Measurements from ENCODE around the gene PRPF8.
A peak's percentile ranks its signal among the peaks of the same experiment; 100 is the strongest.

Gene PRPF8

GRCh38 chr17:1627182-1627981, 57.3 kb downstream of the PRPF8 start:
- Histone ChIP-seq H3K27ac (ENCODE audit: low read depth in 2 of 2, low read length in 2 of 2) (peak overlapping the region; percentile 90 to 94), H3K36me3 (ENCODE audit: control insufficient read depth in 2 of 2, insufficient read depth in 2 of 2, low read length in 2 of 2) (peaks cover 0 to 3% of the 10 kb centered on the region in 2 donors), H3K9ac (ENCODE audit: low read depth in 1 of 2, low read length in 2 of 2) (peak overlapping the region; percentile 73 to 80), H3K27me3 (ENCODE audit: control insufficient read depth in 2 of 2, insufficient read depth in 2 of 2, low read length in 2 of 2) (no peaks in the 10 kb centered on the region), H3K4me3 (ENCODE audit: low read length in 2 of 2) (peak overlapping the region; percentile 79 to 86), H3K9me3 (ENCODE audit: control insufficient read depth in 2 of 2, low read length in 2 of 2) (no peaks in the 10 kb centered on the region), H3K4me1 (ENCODE audit: control insufficient read depth in 2 of 2, insufficient read depth in 2 of 2, low read length in 2 of 2) (peaks cover 18 to 19% of the 10 kb centered on the region in 2 donors)

GRCh38 chr17:1626333-1626732, 58.3 kb downstream of the PRPF8 start:
- peaks cover 20 to 23% of the 10 kb centered on the region in 2 donors for H3K4me1 ChIP-seq (ENCODE audit: control insufficient read depth in 2 of 2, insufficient read depth in 2 of 2, low read length in 2 of 2)
- no peak overlapping the region for H3K9ac ChIP-seq (ENCODE audit: low read depth in 1 of 2, low read length in 2 of 2)
- no peaks in the 10 kb centered on the region for H3K27me3 ChIP-seq (ENCODE audit: control insufficient read depth in 2 of 2, insufficient read depth in 2 of 2, low read length in 2 of 2)
- H3K27ac ChIP-seq (ENCODE audit: low read depth in 2 of 2, low read length in 2 of 2) = peak overlapping the region; percentile 20 to 90
- peak overlapping the region in 1 of 2 donors; percentile 15 for H3K4me3 ChIP-seq (ENCODE audit: low read length in 2 of 2)
- H3K36me3 ChIP-seq (ENCODE audit: control insufficient read depth in 2 of 2, insufficient read depth in 2 of 2, low read length in 2 of 2) = peaks cover 0 to 6% of the 10 kb centered on the region in 2 donors
- no peaks in the 10 kb centered on the region for H3K9me3 ChIP-seq (ENCODE audit: control insufficient read depth in 2 of 2, low read length in 2 of 2)

GRCh38 chr17:1625581-1625980, 59.1 kb downstream of the PRPF8 start:
- peaks cover 0 to 6% of the 10 kb centered on the region in 2 donors for H3K36me3 ChIP-seq (ENCODE audit: control insufficient read depth in 2 of 2, insufficient read depth in 2 of 2, low read length in 2 of 2)
- H3K27ac ChIP-seq (ENCODE audit: low read depth in 2 of 2, low read length in 2 of 2) = no peak overlapping the region
- no peaks in the 10 kb centered on the region for H3K27me3 ChIP-seq (ENCODE audit: control insufficient read depth in 2 of 2, insufficient read depth in 2 of 2, low read length in 2 of 2)
- H3K4me1 ChIP-seq (ENCODE audit: control insufficient read depth in 2 of 2, insufficient read depth in 2 of 2, low read length in 2 of 2) = peaks cover 24 to 27% of the 10 kb centered on the region in 2 donors
- H3K4me3 ChIP-seq (ENCODE audit: low read length in 2 of 2) = no peak overlapping the region
- H3K9me3 ChIP-seq (ENCODE audit: control insufficient read depth in 2 of 2, low read length in 2 of 2) = no peaks in the 10 kb centered on the region
- H3K9ac ChIP-seq (ENCODE audit: low read depth in 1 of 2, low read length in 2 of 2) = no peak overlapping the region

GRCh38 chr17:1625053-1625452, 59.6 kb downstream of the PRPF8 start:
- Histone ChIP-seq H3K27me3 (ENCODE audit: control insufficient read depth in 2 of 2, insufficient read depth in 2 of 2, low read length in 2 of 2) (no peaks in the 10 kb centered on the region), H3K9ac (ENCODE audit: low read depth in 1 of 2, low read length in 2 of 2) (no peak overlapping the region), H3K4me3 (ENCODE audit: low read length in 2 of 2) (no peak overlapping the region), H3K4me1 (ENCODE audit: control insufficient read depth in 2 of 2, insufficient read depth in 2 of 2, low read length in 2 of 2) (peaks cover 23 to 27% of the 10 kb centered on the region in 2 donors), H3K36me3 (ENCODE audit: control insufficient read depth in 2 of 2, insufficient read depth in 2 of 2, low read length in 2 of 2) (peaks cover 0 to 6% of the 10 kb centered on the region in 2 donors), H3K9me3 (ENCODE audit: control insufficient read depth in 2 of 2, low read length in 2 of 2) (no peaks in the 10 kb centered on the region), H3K27ac (ENCODE audit: low read depth in 2 of 2, low read length in 2 of 2) (no peak overlapping the region)

GRCh38 chr17:1624650-1625049, 60.0 kb downstream of the PRPF8 start:
- H3K36me3 ChIP-seq (ENCODE audit: control insufficient read depth in 2 of 2, insufficient read depth in 2 of 2, low read length in 2 of 2) = peaks cover 0 to 7% of the 10 kb centered on the region in 2 donors

GRCh38 chr17:1623057-1623630, 61.5 kb downstream of the PRPF8 start:
- Histone ChIP-seq H3K9ac (ENCODE audit: low read depth in 1 of 2, low read length in 2 of 2) (no peak overlapping the region), H3K27me3 (ENCODE audit: control insufficient read depth in 2 of 2, insufficient read depth in 2 of 2, low read length in 2 of 2) (no peaks in the 10 kb centered on the region), H3K27ac (ENCODE audit: low read depth in 2 of 2, low read length in 2 of 2) (no peak overlapping the region), H3K4me3 (ENCODE audit: low read length in 2 of 2) (no peak overlapping the region), H3K4me1 (ENCODE audit: control insufficient read depth in 2 of 2, insufficient read depth in 2 of 2, low read length in 2 of 2) (peaks cover 19 to 25% of the 10 kb centered on the region in 2 donors), H3K9me3 (ENCODE audit: control insufficient read depth in 2 of 2, low read length in 2 of 2) (no peaks in the 10 kb centered on the region), H3K36me3 (ENCODE audit: control insufficient read depth in 2 of 2, insufficient read depth in 2 of 2, low read length in 2 of 2) (peaks cover 0 to 8% of the 10 kb centered on the region in 2 donors)

More at GRCh38 chr17:1624650-1625049, 60.0 kb downstream of the PRPF8 start:
- Histone ChIP-seq H3K27ac (ENCODE audit: low read depth in 2 of 2, low read length in 2 of 2) (no peak overlapping the region), H3K4me3 (ENCODE audit: low read length in 2 of 2) (no peak overlapping the region), H3K4me1 (ENCODE audit: control insufficient read depth in 2 of 2, insufficient read depth in 2 of 2, low read length in 2 of 2) (peaks cover 19 to 24% of the 10 kb centered on the region in 2 donors), H3K9ac (ENCODE audit: low read depth in 1 of 2, low read length in 2 of 2) (no peak overlapping the region), H3K9me3 (ENCODE audit: control insufficient read depth in 2 of 2, low read length in 2 of 2) (no peaks in the 10 kb centered on the region), H3K27me3 (ENCODE audit: control insufficient read depth in 2 of 2, insufficient read depth in 2 of 2, low read length in 2 of 2) (no peaks in the 10 kb centered on the region)

- Histone ChIP-seq H3K4me1 (ENCODE audit: control insufficient read depth in 2 of 2, insufficient read depth in 2 of 2, low read length in 2 of 2) (peaks cover 16 to 17% of the 10 kb centered on the region in 2 donors), H3K4me3 (ENCODE audit: low read length in 2 of 2) (no peak overlapping the region), H3K9ac (ENCODE audit: low read depth in 1 of 2, low read length in 2 of 2) (peak overlapping the region in 1 of 2 donors; percentile 17), H3K27me3 (ENCODE audit: control insufficient read depth in 2 of 2, insufficient read depth in 2 of 2, low read length in 2 of 2) (no peaks in the 10 kb centered on the region), H3K27ac (ENCODE audit: low read depth in 2 of 2, low read length in 2 of 2) (no peak overlapping the region), H3K9me3 (ENCODE audit: control insufficient read depth in 2 of 2, low read length in 2 of 2) (no peaks in the 10 kb centered on the region), H3K36me3 (ENCODE audit: control insufficient read depth in 2 of 2, insufficient read depth in 2 of 2, low read length in 2 of 2) (peaks cover 2 to 8% of the 10 kb centered on the region in 2 donors)
Observed at GRCh38 chr17:1621273-1621954, 63.3 kb downstream of the PRPF8 start.

GRCh38 chr17:1620486-1620885, 64.2 kb downstream of the PRPF8 start:
- Histone ChIP-seq H3K36me3 (ENCODE audit: control insufficient read depth in 2 of 2, insufficient read depth in 2 of 2, low read length in 2 of 2) (peaks cover 2 to 8% of the 10 kb centered on the region in 2 donors), H3K4me3 (ENCODE audit: low read length in 2 of 2) (no peak overlapping the region), H3K9me3 (ENCODE audit: control insufficient read depth in 2 of 2, low read length in 2 of 2) (no peaks in the 10 kb centered on the region), H3K27ac (ENCODE audit: low read depth in 2 of 2, low read length in 2 of 2) (no peak overlapping the region), H3K4me1 (ENCODE audit: control insufficient read depth in 2 of 2, insufficient read depth in 2 of 2, low read length in 2 of 2) (peaks cover 13 to 16% of the 10 kb centered on the region in 2 donors), H3K27me3 (ENCODE audit: control insufficient read depth in 2 of 2, insufficient read depth in 2 of 2, low read length in 2 of 2) (no peaks in the 10 kb centered on the region), H3K9ac (ENCODE audit: low read depth in 1 of 2, low read length in 2 of 2) (no peak overlapping the region)

- Histone ChIP-seq H3K27ac (ENCODE audit: low read depth in 2 of 2, low read length in 2 of 2) (peak overlapping the region; percentile 82 to 85), H3K9me3 (ENCODE audit: control insufficient read depth in 2 of 2, low read length in 2 of 2) (no peaks in the 10 kb centered on the region), H3K4me1 (ENCODE audit: control insufficient read depth in 2 of 2, insufficient read depth in 2 of 2, low read length in 2 of 2) (peaks cover 12 to 16% of the 10 kb centered on the region in 2 donors), H3K27me3 (ENCODE audit: control insufficient read depth in 2 of 2, insufficient read depth in 2 of 2, low read length in 2 of 2) (no peaks in the 10 kb centered on the region), H3K9ac (ENCODE audit: low read depth in 1 of 2, low read length in 2 of 2) (peak overlapping the region; percentile 53 to 55), H3K36me3 (ENCODE audit: control insufficient read depth in 2 of 2, insufficient read depth in 2 of 2, low read length in 2 of 2) (peaks cover 7 to 16% of the 10 kb centered on the region in 2 donors), H3K4me3 (ENCODE audit: low read length in 2 of 2) (peak overlapping the region in 1 of 2 donors; percentile 9)
Observed at GRCh38 chr17:1617620-1618174, 67.0 kb downstream of the PRPF8 start.

Measured in mucosa of rectum (tissue), 2 donors.